IMR-90 (cell line): ENCODE measurements around the gene ABHD2. TPM values are rescaled to one million over a fixed set of nuclear protein-coding genes. Genes with fewer than 3 reads are reported as not detected.
"Not testable (repeated sequence)": the region's sequence is repeated elsewhere in the genome, so short reads cannot be mapped to it uniquely, and the experiment has no call there.

Experiments used
- ATAC-seq: fragments of 200-7000 bp; cut with Tn5 transposase; 2 replicates; pipeline ENCODE4 v1.9.1; 2020; ENCODE audit warnings: low read depth, mild to moderate bottlenecking, moderate library complexity
- BruUV-seq: library from RNA; stranded (reverse); fragments of 400-500 nt; replicated peaks from 2 replicates; lab custom pipeline; 2021; lab: Mats Ljungman, UMichigan
- CTCF ChIA-PET: fragments of 300-600 bp; formaldehyde crosslinking; extraction: SDS; loops from one replicate; lab custom pipeline; 2021; ENCODE audit warnings: antibody characterized with exemption; lab: Yijun Ruan, JAX
- POLR2A ChIA-PET: fragments of 300-600 bp; sonication (Branson Sonifier 250); formaldehyde crosslinking; loops from one replicate; lab custom pipeline; 2022; ENCODE audit warnings: antibody characterized with exemption; ENCODE audit not compliant: unreplicated experiment; lab: Charles Lee
- DNase-seq: peaks from one replicate; pipeline ENCODE4 v3.0.0; 2013
- H2AFZ ChIP-seq: replicated peaks from 2 replicates; pipeline ENCODE3; 2013; ENCODE audit warnings: low read length, mild to moderate bottlenecking; ENCODE audit not compliant: poor library complexity
- H2AK5ac ChIP-seq: 2 replicates; pipeline ENCODE4 v1.6.1; 2013; ENCODE audit warnings: low read depth, low read length, inconsistent platforms
- H2AK9ac ChIP-seq: replicated peaks from 2 replicates; pipeline ENCODE3; 2013; ENCODE audit warnings: mild to moderate bottlenecking, low read depth, low read length, moderate library complexity; ENCODE audit not compliant: poor library complexity
- H2BK120ac ChIP-seq: 2 replicates; pipeline ENCODE4 v1.6.1; 2013; ENCODE audit warnings: low read depth, low read length, inconsistent platforms
- H2BK15ac ChIP-seq: 3 replicates; pipeline ENCODE4 v1.6.1; 2013; ENCODE audit warnings: low read depth, low read length, inconsistent platforms
- H2BK20ac ChIP-seq: 2 replicates; pipeline ENCODE4 v1.6.1; 2013; ENCODE audit warnings: low read depth, mild to moderate bottlenecking, inconsistent platforms, low read length, moderate library complexity
- H2BK5ac ChIP-seq: 2 replicates; pipeline ENCODE4 v1.6.1; 2013; ENCODE audit warnings: mild to moderate bottlenecking, low read depth, low read length, inconsistent platforms; ENCODE audit not compliant: poor library complexity, severe bottlenecking
- H3K14ac ChIP-seq: replicated peaks from 2 replicates; pipeline ENCODE4 v1.6.1; 2013; ENCODE audit warnings: low read depth, low read length, inconsistent platforms
- H3K18ac ChIP-seq: 2 replicates; pipeline ENCODE4 v1.6.1; 2013; ENCODE audit warnings: low read depth, low read length, control low read depth
- H3K23ac ChIP-seq: 2 replicates; pipeline ENCODE4 v1.6.1; 2013; ENCODE audit warnings: low read depth, low read length, inconsistent platforms
- H3K27ac ChIP-seq: 2 replicates; pipeline ENCODE4 v1.5.1; 2013; ENCODE audit warnings: mild to moderate bottlenecking, control low read depth, low read length; ENCODE audit not compliant: insufficient read depth
- H3K27me3 ChIP-seq: 2 replicates; pipeline ENCODE4 v1.6.1; 2013; ENCODE audit warnings: low read length; ENCODE audit not compliant: control insufficient read depth, insufficient read depth
- H3K36me3 ChIP-seq: 2 replicates; pipeline ENCODE4 v1.6.1; 2013; ENCODE audit warnings: low read length, mixed read lengths; ENCODE audit not compliant: control insufficient read depth, insufficient read depth
- H3K4ac ChIP-seq: 2 replicates; pipeline ENCODE4 v1.6.1; 2013; ENCODE audit warnings: low read depth, low read length, inconsistent platforms
- H3K4me1 ChIP-seq: 2 replicates; pipeline ENCODE4 v1.6.1; 2013; ENCODE audit warnings: low read length, mixed read lengths; ENCODE audit not compliant: control insufficient read depth, insufficient read depth
- H3K4me2 ChIP-seq: 2 replicates; pipeline ENCODE4 v1.6.1; 2013; ENCODE audit warnings: low read depth, mild to moderate bottlenecking, control low read depth, low read length, moderate library complexity
- H3K4me3 ChIP-seq: 2 replicates; pipeline ENCODE4 v1.5.1; 2013; ENCODE audit warnings: low read depth, mild to moderate bottlenecking, control low read depth, low read length, moderate library complexity; ENCODE audit not compliant: insufficient read depth
- H3K56ac ChIP-seq: 2 replicates; pipeline ENCODE4 v1.6.1; 2013; ENCODE audit warnings: low read length, inconsistent platforms; ENCODE audit not compliant: insufficient read depth; ENCODE audit errors: extremely low read depth
- H3K79me1 ChIP-seq, 2 experiments: 2 replicates each; pipeline ENCODE4 v1.6.1; 2013; ENCODE audit warnings: low read length in 2 of 2, inconsistent platforms in 1 of 2, low read depth in 1 of 2
- H3K9ac ChIP-seq: 2 replicates; pipeline ENCODE4 v1.6.1; 2013; ENCODE audit warnings: low read depth, low read length, control low read depth
- H3K9me1 ChIP-seq: 2 replicates; pipeline ENCODE4 v1.6.1; 2013; ENCODE audit warnings: low read length, inconsistent platforms; ENCODE audit not compliant: insufficient read depth
- H3K9me3 ChIP-seq: 2 replicates; pipeline ENCODE4 v1.6.1; 2013; ENCODE audit warnings: low read length; ENCODE audit not compliant: control insufficient read depth, insufficient read depth
- H4K20me1 ChIP-seq: 2 replicates; pipeline ENCODE4 v1.6.1; 2013; ENCODE audit warnings: low read length, inconsistent platforms; ENCODE audit not compliant: insufficient read depth
- H4K5ac ChIP-seq: 2 replicates; pipeline ENCODE4 v1.6.1; 2013; ENCODE audit warnings: mild to moderate bottlenecking, low read depth, low read length, control low read depth
- H4K8ac ChIP-seq, 2 experiments: 2 replicates each; pipeline ENCODE4 v1.6.1; 2013; ENCODE audit warnings: low read depth in 2 of 2, low read length in 2 of 2, control low read depth in 1 of 2, inconsistent platforms in 1 of 2
- H4K91ac ChIP-seq: 2 replicates; pipeline ENCODE4 v1.6.1; 2013; ENCODE audit warnings: low read depth, low read length, inconsistent platforms; ENCODE audit not compliant: insufficient read depth
- WGBS, 2 experiments: methylation state at CpG; one replicate each; pipeline versions ENCODE4 v1.1.5 to v1.1.7; 2013; ENCODE audit warnings: missing lambda C conversion rate in 2 of 2; ENCODE audit not compliant: insufficient read length in 1 of 2; ENCODE audit errors: extremely low coverage in 2 of 2; 5-methylcytosine and 5-hydroxymethylcytosine counted together
- dilution Hi-C: fragments of 300-500 bp; cut with HindIII; formaldehyde crosslinking; loops from one replicate; pipeline ENCODE4 v1.14.3; 2018; ENCODE audit warnings: low sequenced_read_pairs; ENCODE audit not compliant: unreplicated experiment
- in situ Hi-C: fragments of 300-500 bp; cut with MboI; formaldehyde crosslinking; loops from 3 replicates; pipeline ENCODE4 v1.14.3; 2019; ENCODE audit warnings: low sequenced_read_pairs, inconsistent platforms, mixed read lengths
- intact Hi-C: fragments of 100-400 bp; cut with micrococcal nuclease; formaldehyde crosslinking; loops from 2 replicates; pipeline ENCODE4 v1.10.0; 2022
- polyA plus RNA-seq, 3 experiments: library from polyadenylated mRNA; depleted of rRNA; stranded (reverse); fragments of >200 nt; gene quantifications; 2 replicates each; pipeline ENCODE4 v1.2.3, GENCODE V29; 2012; ENCODE audit warnings: low replicate concordance in 1 of 3
- total RNA-seq: library from RNA; depleted of rRNA; stranded (reverse); fragments of >200 nt; gene quantifications from 2 replicates; pipeline ENCODE4 v1.2.3, GENCODE V29; 2012

Gene ABHD2
- total and polyA plus RNA-seq, 2 of the 4 experiments (the other 2 are of a cell fraction): 31.2 to 62.9 TPM

GRCh38 chr15:89120479-89121000, 32.3 kb downstream of the ABHD2 start:
- H4K91ac ChIP-seq, H2BK5ac ChIP-seq, dilution Hi-C loops, H3K18ac ChIP-seq, H3K14ac ChIP-seq, DNase-seq, H3K23ac ChIP-seq, H3K4me3 ChIP-seq, H2BK15ac ChIP-seq, H3K4ac ChIP-seq, H3K9ac ChIP-seq, H2AK9ac ChIP-seq, H3K4me2 ChIP-seq, H2AK5ac ChIP-seq, H2BK20ac ChIP-seq, in situ Hi-C loops, H3K9me3 ChIP-seq, H3K27ac ChIP-seq, H2AFZ ChIP-seq, H4K8ac ChIP-seq, H4K20me1 ChIP-seq, ATAC-seq, H3K27me3 ChIP-seq, H3K56ac ChIP-seq, H4K5ac ChIP-seq, H2BK120ac ChIP-seq, BruUV-seq: not testable (repeated sequence)
- ChIA-PET POLR2A (interaction anchor here (1.2 kb wide), 1 partner anchor 9 kb away, joined by 3 read pairs; no protein-coding TSS in a partner anchor), CTCF (interaction anchor here (0.6 to 2.3 kb wide), 3 partner anchors 9 to 340 kb away, joined by 3 to 9 read pairs (median 3); no protein-coding TSS in a partner anchor)
- H3K36me3 ChIP-seq: peaks cover 19% of the 10 kb centered on the region
- peaks cover 26% of the 10 kb centered on the region for H3K9me1 ChIP-seq
- peaks cover 27 to 53% of the 10 kb centered on the region in 2 experiments for H3K79me1 ChIP-seq
- intact Hi-C loops: loop anchor here (5.0 kb wide), 1 partner anchor 38 kb away; no protein-coding TSS in a partner anchor
- no CpG with 5 or more reads among the region's 13 CpGs for WGBS, 2 experiments
- H3K4me1 ChIP-seq: peaks cover 11% of the 10 kb centered on the region
